PC-3 (cell line): ENCODE measurements around the gene METTL5.
"Not testable (repeated sequence)": the region's sequence is repeated elsewhere in the genome, so short reads cannot be mapped to it uniquely, and the experiment has no call there.

Experiments used
- EZH2 ChIP-seq: fragments of 300-600 bp; sonication (generic); IDR thresholded peaks from one replicate; pipeline ENCODE4 v1.6.1; 2017; ENCODE audit warnings: antibody characterized with exemption, mild to moderate bottlenecking, low read length; ENCODE audit not compliant: unreplicated experiment
- TF ChIP-seq, protein P1 (sequence below): fragments of 300-600 bp; sonication (generic); conservative IDR thresholded peaks from 2 replicates; pipeline ENCODE4 v1.5.1; 2017; ENCODE audit warnings: antibody characterized with exemption, low read depth, mild to moderate bottlenecking, low read length

DNA sequence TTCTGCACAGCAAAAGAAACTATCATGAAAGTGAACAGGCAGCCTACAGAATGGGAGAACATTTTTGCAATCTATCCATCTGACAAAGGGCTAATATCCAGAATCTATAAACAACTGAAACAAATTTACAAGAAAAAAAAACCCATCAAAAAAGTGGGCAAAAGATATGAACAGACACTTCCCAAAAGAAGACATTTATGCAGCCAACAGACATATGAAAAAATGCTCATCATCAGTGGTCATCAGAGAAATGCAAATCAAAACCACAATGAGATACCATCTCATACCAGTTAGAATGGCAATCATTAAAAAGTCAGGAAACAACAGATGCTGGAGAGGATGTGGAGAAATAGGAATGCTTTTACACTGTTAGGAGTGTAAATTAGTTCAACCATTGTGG, 7.7 kb downstream of the METTL5 start:
- not testable (repeated sequence) for TF ChIP-seq EZH2
- TF ChIP-seq, protein P1, sequence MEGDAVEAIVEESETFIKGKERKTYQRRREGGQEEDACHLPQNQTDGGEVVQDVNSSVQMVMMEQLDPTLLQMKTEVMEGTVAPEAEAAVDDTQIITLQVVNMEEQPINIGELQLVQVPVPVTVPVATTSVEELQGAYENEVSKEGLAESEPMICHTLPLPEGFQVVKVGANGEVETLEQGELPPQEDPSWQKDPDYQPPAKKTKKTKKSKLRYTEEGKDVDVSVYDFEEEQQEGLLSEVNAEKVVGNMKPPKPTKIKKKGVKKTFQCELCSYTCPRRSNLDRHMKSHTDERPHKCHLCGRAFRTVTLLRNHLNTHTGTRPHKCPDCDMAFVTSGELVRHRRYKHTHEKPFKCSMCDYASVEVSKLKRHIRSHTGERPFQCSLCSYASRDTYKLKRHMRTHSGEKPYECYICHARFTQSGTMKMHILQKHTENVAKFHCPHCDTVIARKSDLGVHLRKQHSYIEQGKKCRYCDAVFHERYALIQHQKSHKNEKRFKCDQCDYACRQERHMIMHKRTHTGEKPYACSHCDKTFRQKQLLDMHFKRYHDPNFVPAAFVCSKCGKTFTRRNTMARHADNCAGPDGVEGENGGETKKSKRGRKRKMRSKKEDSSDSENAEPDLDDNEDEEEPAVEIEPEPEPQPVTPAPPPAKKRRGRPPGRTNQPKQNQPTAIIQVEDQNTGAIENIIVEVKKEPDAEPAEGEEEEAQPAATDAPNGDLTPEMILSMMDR, result not testable (repeated sequence)
